Right hindlimb (tissue), 1 donor: ENCODE data around the gene PCDHA10.
"Not testable (repeated sequence)": the region's sequence is repeated elsewhere in the genome, so short reads cannot be mapped to it uniquely, and the experiment has no call there.

Experiments
- DNase-seq: peaks from one replicate; pipeline ENCODE4 v3.0.0-alpha.2; 2018

The PCDHA10 gene

GRCh38 chr5:140842798-140843733 is 12.6 kb upstream of the PCDHA10 start:
- no peak for DNase-seq

- DNase-seq, result not testable (repeated sequence)
These were observed 7.3 kb upstream of the PCDHA10 start, which contains the start of gene PCDHA9 for GRCh38 chr5:140848139-140849102. PCDHA9 (plus strand) TSS chr5:140848382; CDS start chr5:140848496, 114 bp downstream.

- DNase-seq, result not testable (repeated sequence)
These were observed 5.7 kb upstream of the PCDHA10 start for GRCh38 chr5:140849831-140850634.

GRCh38 chr5:140857177-140857986 is 1.7 kb downstream of the PCDHA10 start:
- DNase-seq, result no peak

- no peak for DNase-seq
These were observed 2.2 kb downstream of the PCDHA10 start for GRCh38 chr5:140857987-140858240.

- no peak for DNase-seq
These were observed 7.0 kb downstream of the PCDHA10 start for GRCh38 chr5:140862441-140863295.

GRCh38 chr5:140868721-140869554 is 13.2 kb downstream of the PCDHA10 start, which contains the start of gene PCDHA11:
PCDHA11 (plus strand) TSS chr5:140868957; CDS start chr5:140869104, 147 bp downstream.
- no peak for DNase-seq

- DNase-seq, result no peak
These were observed 13.8 kb downstream of the PCDHA10 start for GRCh38 chr5:140869555-140869886.

GRCh38 chr5:140870221-140871201 is 14.8 kb downstream of the PCDHA10 start:
- DNase-seq, result no peak

GRCh38 chr5:140875085-140876065 is 19.7 kb downstream of the PCDHA10 start, which contains the start of gene PCDHA12:
PCDHA12 (plus strand) TSS chr5:140875308; CDS start chr5:140875473, 165 bp downstream.
- no peak for DNase-seq

- DNase-seq, result not testable (repeated sequence)
These were observed 21.0 kb downstream of the PCDHA10 start for GRCh38 chr5:140876541-140877261.

- no peak for DNase-seq
These were observed 21.5 kb downstream of the PCDHA10 start for GRCh38 chr5:140877262-140877581.

GRCh38 chr5:140881889-140882590 is 26.3 kb downstream of the PCDHA10 start, which contains the start of gene PCDHA13:
PCDHA13 (plus strand) TSS chr5:140882124; CDS start chr5:140882269, 145 bp downstream.
- DNase-seq, result no peak

GRCh38 chr5:140882591-140882899 is 26.8 kb downstream of the PCDHA10 start:
- no peak for DNase-seq

- DNase-seq, result no peak
These were observed 27.7 kb downstream of the PCDHA10 start for GRCh38 chr5:140883373-140883772.
